Measurements from ENCODE around the gene RUFY4.

RUFY4 gene

GRCh38 chr2:218022851-218023530 lies 46.1 kb upstream of the RUFY4 start:
- TF ChIP-seq ZFX (IDR thresholded peaks at IDR 0.05; ENCODE audit: borderline replicate concordance) (no peak), CTCF (IDR thresholded peaks at IDR 0.05) (no peak)
- H3K27ac ChIP-seq, result no peak overlapping the region

- no peak overlapping the region for H3K27ac ChIP-seq
These were observed 45.4 kb upstream of the RUFY4 start for GRCh38 chr2:218023636-218024035.

DNA sequence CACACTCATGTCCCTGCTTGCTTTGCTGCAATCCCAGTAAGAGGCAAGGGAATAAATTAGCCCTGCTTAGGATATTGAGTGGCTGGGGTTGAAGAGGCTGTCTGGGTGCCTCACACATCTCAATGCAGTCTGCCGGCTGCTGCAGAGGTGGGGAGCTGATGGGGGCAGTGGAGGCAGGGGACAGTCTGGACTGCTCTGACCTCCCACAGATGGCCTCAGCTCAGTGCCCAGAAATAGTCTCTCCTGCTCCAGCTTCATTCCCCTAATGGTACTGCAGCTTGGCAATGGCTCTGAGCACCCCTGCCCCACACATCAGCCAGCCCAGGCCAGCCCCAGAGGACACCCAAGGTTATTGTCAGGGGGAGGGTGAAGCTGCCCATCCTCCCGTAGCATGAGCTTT lies 44.7 kb upstream of the RUFY4 start:
- H3K27ac ChIP-seq, result no peak overlapping the region
- TF ChIP-seq CTCF (IDR thresholded peaks at IDR 0.05), result no peak
- TF ChIP-seq ZFX (IDR thresholded peaks at IDR 0.05; ENCODE audit: borderline replicate concordance), result no peak

More at GRCh38 chr2:218023636-218024035, 45.4 kb upstream of the RUFY4 start:
- TF ChIP-seq ZFX (IDR thresholded peaks at IDR 0.05; ENCODE audit: borderline replicate concordance) (no peak), CTCF (IDR thresholded peaks at IDR 0.05) (no peak)

DNA sequence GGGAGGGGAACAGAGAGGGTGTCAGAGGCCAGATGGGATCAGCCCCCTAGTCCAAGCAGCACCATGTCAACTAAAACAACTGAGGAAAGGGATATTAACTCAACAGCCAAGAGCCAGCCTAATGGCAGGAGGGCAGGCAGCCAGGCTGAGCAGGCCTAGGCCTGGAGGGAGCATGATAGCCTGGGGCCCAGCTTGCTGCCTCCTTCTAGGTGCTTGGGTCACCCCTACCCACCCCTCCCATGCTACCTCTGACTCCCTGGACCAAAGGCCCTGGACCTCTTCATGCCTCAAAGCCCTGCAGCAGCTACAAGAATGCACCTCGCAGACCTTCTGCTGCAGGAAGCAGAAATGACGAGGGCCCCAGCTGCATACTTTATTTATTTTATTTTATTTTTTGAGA lies 44.2 kb upstream of the RUFY4 start:
- TF ChIP-seq ZFX (IDR thresholded peaks at IDR 0.05; ENCODE audit: borderline replicate concordance) (no peak), CTCF (IDR thresholded peaks at IDR 0.05) (no peak)

DNA sequence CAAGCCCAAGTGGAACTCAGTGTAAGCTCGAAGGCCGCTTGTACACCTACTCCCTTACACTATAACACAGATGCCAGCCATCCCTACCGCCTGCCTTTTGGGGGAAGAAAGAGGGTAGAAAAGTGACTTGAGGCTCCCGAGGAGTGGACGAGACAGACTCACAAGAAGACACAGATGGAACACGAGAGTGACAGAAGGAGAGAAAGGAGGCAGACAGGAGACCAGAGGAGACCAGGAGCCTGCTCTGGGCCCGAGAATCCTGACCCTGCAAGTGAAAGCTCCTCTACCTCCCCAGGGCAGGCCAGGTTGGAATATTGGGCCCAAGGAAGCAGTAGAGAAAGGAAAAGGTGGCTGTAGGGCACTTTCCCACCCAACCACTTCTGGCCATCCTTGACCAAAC lies 42.8 kb upstream of the RUFY4 start:
- H3K27ac ChIP-seq, result no peak overlapping the region

More for the DNA sequence above, 44.2 kb upstream of the RUFY4 start:
- no peak overlapping the region for H3K27ac ChIP-seq

GRCh38 chr2:218026676-218027425 lies 42.2 kb upstream of the RUFY4 start:
- H3K27ac ChIP-seq, result no peak overlapping the region
- TF ChIP-seq ZFX (IDR thresholded peaks at IDR 0.05; ENCODE audit: borderline replicate concordance) (no peak), CTCF (IDR thresholded peaks at IDR 0.05) (no peak)

More for the DNA sequence above, 42.8 kb upstream of the RUFY4 start:
- no peak for TF ChIP-seq CTCF (IDR thresholded peaks at IDR 0.05)
- no peak for TF ChIP-seq ZFX (IDR thresholded peaks at IDR 0.05; ENCODE audit: borderline replicate concordance)

Data from 22Rv1 (cell line).